GM19395 (cell line): ENCODE data around the gene AXIN2.
"Not testable (repeated sequence)": the region's sequence is repeated elsewhere in the genome, so short reads cannot be mapped to it uniquely, and the experiment has no call there.

Experiments used
- ATAC-seq: cut with Tn5 transposase; IDR thresholded peaks from one replicate; pipeline ENCODE4 v1.9.1; 2021; ENCODE audit warnings: mild to moderate bottlenecking, moderate library complexity; ENCODE audit not compliant: unreplicated experiment

The AXIN2 gene

GRCh38 chr17:65538675-65539529, 22.5 kb downstream of the AXIN2 start:
- ATAC-seq, result no peak

DNA sequence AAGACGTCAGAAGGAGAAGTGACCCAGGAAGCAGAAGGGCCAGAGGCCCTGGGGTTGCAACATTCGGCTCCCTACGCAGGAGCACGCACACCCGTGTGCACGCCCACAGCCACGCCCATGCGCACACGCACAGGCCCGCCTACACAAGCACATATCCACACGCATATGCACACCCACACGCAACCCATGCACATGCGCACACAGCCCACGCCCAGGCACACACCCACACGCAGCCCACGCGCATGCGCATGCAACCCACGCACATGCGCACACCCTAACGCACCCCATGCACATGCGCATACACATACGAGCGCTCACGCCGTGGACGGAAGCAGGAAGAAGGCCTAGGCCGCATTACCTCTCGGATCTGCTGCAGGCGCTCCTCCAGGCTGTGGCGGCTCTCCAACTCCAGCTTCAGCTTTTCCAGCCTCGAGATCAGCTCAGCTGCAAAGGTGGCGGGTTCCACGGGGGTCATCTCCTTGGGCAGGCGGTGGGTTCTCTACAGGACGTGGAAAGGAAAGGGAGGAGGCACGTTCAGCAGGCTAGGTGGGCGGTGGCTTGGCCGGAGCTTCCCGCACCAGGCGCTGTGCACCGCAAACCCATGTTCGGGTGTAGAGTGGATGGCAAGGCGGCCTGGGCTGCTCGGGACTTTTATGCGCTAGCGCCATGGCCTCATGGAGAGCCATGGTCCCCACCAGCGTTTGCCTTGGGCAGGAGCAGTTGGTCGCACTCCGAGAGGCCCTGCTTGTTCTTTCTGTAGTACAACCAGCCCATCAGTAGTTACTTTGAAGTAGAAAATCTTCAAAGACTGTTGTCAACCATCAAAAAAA, 23.4 kb downstream of the AXIN2 start:
- no peak for ATAC-seq

- ATAC-seq, result no peak
Observed at GRCh38 chr17:65537343-65537844, 24.1 kb downstream of the AXIN2 start.

GRCh38 chr17:65536573-65537342, 24.7 kb downstream of the AXIN2 start:
- no peak for ATAC-seq

- no peak for ATAC-seq
Observed at GRCh38 chr17:65535777-65536572, 25.5 kb downstream of the AXIN2 start.

DNA sequence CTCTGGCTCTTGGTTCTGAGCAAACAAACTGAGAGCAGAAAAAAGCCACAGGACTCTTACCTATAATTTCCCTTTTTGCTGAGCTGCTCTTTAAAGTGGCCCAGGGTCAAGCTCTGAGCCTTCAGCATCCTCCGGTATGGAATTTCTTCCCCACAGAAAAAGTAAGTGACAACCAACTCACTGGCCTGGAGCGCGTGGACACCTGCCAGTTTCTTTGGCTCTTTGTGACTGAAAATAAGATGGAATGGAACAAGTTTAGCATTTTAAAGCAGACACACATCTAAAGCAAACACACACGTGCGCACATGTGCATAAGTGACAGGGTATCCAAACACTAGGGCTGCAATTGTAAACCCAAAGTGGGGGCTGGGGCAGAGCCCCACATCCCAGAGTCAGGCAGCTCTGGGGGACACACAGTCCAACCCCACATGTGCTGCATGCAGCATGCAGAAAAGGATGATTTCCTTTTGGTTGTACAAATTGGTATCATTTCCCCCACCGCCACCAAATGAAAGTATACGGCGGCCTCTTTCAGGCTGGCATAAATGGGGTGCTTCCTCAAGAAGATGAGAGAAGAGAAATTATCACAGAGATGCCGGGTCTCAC, 27.5 kb downstream of the AXIN2 start:
- ATAC-seq, result no peak

GRCh38 chr17:65533056-65533745, 28.2 kb downstream of the AXIN2 start:
- ATAC-seq, result no peak

DNA sequence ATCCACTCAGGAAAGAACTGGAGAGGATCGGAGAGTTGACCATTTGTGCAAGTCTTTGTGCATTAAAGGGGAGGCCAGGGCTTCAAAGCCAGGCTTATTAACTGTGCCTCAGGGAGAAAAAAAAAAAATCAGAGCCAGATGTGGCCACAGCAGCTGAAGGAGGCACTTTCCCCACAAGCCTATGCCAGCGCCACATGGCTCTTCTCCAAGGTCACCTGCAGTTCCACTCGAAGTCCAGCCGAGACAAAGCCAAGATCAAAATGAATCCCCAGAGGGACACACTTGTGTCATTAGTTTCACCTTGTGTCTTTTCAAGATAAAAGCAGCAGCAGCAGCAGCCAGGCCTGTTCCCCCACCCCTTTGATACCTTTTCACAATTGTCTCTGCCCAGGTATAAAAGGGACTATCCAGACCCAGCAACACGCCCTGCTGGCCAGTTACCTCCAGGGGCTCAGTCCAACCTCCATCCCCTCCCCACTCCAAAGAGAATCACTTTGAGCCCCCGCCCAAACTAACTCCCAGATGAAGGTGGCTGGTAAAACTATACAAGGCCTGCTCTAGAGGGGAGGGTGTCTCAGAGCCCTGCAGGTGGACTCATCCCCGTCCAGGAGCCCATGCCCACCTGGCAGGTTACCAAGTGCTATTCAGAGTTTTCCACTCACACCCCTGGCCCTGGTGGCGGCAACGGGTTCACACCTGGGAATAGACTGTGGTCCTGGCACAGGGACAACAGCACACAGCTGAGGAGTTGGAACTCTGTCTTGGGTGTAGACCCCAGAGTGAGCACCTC, 29.2 kb downstream of the AXIN2 start:
- ATAC-seq, result no peak

DNA sequence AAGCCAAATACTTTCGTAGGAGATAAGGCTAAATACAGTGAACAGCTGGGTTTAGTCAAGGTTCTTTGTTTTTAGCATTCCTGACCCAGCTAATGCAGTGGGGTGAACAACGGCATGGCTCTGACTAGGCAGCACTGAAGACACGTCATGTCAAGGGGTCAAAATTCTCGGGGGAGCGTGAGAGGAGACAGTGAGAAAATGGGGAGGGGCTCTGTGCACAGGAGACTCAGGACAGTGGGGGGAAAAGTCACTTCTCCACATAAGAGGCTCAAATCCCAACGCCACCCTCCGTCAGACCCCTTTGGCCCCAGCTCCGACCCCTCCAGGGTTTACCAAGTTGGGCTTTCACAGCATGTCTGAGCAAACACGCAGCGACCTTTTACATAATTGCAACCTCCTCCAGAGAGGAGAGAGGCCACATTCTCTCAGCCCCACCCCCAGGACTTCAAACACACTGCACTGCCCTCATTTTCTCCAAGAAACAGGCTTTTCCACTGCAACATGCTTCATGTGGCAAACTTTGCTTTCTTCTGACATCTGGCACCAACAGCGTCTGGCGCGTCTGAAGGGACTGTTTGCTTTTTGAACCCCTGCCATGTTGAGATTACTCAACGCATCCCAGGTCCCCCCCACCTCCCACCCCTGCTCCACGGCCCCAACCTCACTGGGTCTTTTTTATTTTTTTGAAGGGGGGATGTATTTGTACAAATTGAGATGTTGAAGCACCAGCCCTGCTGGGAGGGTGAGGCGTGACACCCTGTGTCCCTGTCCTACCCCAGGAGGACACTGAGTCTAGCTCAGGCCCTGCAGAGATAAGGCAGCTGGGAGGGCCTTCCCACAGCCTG, 30.0 kb downstream of the AXIN2 start:
- ATAC-seq, result no peak

DNA sequence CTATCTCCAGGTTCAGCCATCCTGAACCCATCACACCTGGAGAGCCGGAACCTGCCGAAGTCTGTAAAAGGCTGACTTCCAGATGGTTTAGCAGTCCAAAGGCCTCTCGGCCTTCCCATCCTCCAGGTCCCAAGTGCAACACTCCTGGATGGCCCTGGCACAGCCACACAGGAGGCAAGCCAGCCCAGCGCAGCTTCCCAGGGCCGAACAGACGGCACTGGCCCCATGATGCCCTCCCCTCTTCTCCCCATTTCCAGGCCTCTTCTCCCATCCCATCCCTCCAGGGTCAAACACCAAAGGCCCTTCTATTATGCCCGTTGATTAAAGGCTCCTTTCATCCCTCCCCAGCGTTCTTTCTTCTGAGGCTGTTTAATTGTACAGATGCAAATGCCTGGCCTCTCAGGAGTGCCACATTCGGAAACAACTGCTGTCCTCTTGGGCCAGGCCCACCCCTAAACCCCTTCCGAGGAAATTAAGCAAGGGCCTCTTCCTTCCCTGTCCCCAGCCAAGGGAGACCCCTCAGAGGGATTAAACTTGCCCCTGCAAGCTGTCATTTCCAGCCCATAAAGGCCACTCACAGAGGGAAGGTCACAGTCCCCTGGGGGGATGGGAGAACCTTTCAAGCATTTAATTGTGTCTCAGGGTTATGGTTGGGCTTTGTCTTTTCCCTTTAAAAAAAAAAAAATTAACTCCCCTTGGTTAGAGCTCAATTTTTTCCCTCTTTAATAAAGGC, 30.8 kb downstream of the AXIN2 start:
- ATAC-seq, result no peak

DNA sequence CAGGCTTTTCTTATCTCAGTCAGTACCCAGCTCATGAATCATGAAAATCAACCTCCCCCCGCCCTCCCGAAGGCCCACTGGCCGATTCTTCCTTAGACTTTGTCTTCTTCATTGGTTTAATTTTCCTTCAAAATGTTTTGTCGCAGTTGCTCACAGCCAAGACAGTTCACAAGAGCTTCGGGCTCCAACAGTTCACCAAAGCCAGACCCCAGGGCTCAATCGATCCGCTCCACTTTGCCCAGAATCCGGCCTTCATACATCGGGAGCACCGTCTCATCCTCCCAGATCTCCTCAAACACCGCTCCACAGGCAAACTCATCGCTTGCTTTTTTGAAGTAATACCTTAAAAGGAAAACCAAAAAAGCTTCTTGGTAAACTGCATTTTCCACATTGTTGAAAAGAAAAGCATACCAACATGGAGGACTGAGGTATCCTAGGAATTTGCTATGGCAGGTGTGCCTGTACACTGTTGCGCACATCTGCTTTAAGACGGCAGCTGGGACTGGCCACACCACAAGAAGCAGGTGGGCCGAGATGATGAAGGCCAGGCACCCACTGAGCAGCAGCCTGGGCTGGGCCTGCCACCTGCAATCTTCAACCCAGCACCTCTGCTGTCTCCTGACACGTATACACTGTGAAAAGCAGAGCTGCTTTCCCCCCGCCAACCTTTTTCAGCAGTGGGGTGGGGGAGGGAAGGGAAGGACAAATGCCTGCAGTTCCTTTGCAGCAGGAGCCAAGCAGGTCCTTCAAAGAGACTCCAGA, 31.5 kb downstream of the AXIN2 start:
- ATAC-seq, result no peak

DNA sequence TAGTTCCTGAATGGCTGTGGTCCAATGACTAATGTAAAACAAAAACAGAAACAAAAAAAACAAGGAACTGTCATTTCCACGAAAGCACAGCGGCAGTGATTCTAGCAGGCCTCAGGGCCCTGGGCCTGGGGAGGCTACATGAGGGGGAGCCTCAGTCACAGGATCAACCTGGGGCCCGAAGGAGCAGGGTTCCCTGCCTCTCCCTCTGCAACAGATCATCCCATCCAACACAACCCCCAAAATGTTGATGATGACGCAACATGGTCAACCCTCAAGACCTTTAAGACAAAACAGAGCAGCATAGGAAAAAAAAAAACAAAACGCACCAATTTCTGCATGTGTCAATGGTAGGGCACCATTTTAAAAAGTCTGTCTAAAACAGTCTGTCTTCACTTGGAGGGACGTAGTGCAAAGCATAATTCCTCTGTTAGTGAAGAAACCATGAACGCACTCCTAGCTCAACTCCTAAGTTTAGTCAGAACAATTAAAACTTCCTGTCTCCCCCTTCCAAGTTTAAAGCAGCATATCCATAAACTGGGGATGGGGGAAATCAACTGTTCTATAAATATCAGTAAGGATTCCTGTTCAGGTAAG, 32.3 kb downstream of the AXIN2 start:
- ATAC-seq, result no peak

DNA sequence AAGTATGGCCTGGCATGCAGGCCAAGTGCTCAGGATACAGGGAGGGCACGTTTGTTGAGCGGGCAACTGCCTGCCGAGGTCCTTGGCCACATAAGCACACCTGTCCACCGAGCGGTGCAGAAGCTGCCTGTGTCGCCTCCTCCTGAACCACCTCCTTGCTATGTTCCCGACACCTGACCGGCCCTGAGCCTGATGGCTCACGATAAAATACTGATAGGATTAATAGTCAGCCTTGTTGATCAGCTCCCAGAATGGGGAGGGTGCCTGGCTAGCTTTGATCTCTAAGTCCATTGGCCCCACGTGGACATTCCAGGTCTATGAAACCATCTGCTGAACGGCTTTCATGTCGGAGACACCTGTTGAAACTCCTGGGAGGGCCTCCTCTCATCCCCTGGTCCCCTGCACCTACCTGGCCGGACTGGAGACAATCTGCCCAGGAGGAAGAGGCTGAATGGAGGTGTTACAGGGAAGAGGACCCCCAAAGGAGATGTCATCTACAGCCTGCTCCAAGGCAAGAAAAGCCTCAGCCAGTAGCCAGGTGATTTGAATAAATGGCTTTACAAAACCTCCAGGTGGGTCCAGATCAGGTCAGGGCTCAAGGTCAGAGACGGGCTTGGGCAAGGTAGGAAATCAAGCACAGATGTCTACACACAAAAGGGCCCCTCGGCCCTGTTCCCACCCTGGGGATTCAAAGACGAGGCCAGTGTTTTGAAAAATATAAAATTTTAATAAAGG, 33.4 kb downstream of the AXIN2 start:
- ATAC-seq, result no peak

- ATAC-seq, result no peak
Observed at GRCh38 chr17:65527381-65527780, 34.1 kb downstream of the AXIN2 start.

DNA sequence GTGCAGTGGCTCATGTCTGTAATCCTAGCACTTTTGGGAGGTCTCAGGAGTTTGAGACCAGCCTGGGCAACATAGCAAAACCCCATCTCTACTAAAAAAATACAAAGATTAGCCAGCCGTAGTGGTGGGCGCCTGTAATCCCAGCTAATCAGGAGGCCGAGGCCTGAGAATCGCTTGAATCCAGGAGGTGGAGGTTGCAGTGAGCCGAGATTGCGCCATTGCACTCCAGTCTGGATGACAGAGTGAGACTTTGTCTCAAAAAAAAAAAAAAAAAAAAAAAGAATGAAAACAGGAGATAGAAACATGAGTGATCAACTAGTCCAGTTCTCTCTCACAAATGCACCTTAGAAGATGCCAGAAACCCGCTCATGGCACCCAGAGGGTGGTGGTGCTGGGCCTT, 34.6 kb downstream of the AXIN2 start:
- not testable (repeated sequence) for ATAC-seq
